H1 (cell line): ENCODE measurements around the gene VWA3B. TPM values are rescaled to one million over a fixed set of nuclear protein-coding genes. Genes with fewer than 3 reads are reported as not detected.

Experiments used
- BACH1 ChIP-seq: IDR thresholded peaks from 2 replicates; pipeline ENCODE4 v1.6.1; 2012; ENCODE audit warnings: low read length, improper control_type of control experiment
- CBX8 ChIP-seq: fragments of 300-800, 300-1000 bp; sonication (generic); IDR thresholded peaks from 2 replicates; pipeline ENCODE4 v1.7.1; 2016; ENCODE audit warnings: low read depth, low read length, borderline replicate concordance
- CTBP2 ChIP-seq: IDR thresholded peaks from 2 replicates; pipeline ENCODE4 v1.7.0; 2011; ENCODE audit warnings: borderline replicate concordance, mild to moderate bottlenecking, moderate library complexity, mixed read lengths, low read length; ENCODE audit not compliant: insufficient read depth, insufficient read length
- KDM5A ChIP-seq: fragments of 200-600 bp; IDR thresholded peaks from 2 replicates; pipeline ENCODE4 v1.7.1; 2012; ENCODE audit warnings: mild to moderate bottlenecking, low read length, inconsistent platforms, mixed read lengths
- RAD21 ChIP-seq, 2 experiments: IDR thresholded peaks in 1 of 2; conservative IDR thresholded peaks in 1 of 2; 2 replicates each; pipeline ENCODE4 v1.6.1; 2011; ENCODE audit warnings: low read depth in 2 of 2, low read length in 2 of 2, improper control_type of control experiment in 1 of 2, inconsistent platforms in 1 of 2, mild to moderate bottlenecking in 1 of 2, moderate library complexity in 1 of 2
- RXRA ChIP-seq: IDR thresholded peaks from 2 replicates; pipeline ENCODE4 v1.6.1; 2011; ENCODE audit warnings: low read depth, mild to moderate bottlenecking, low read length, moderate library complexity; ENCODE audit not compliant: insufficient read depth
- SP2 ChIP-seq: IDR thresholded peaks from 2 replicates; pipeline ENCODE4 v1.6.1; 2012; ENCODE audit warnings: mild to moderate bottlenecking, low read length, inconsistent platforms
- SP4 ChIP-seq: IDR thresholded peaks from 2 replicates; pipeline ENCODE4 v1.6.1; 2012; ENCODE audit warnings: low read length, inconsistent platforms
- YY1 ChIP-seq: IDR thresholded peaks from 2 replicates; pipeline ENCODE4 v1.6.1; 2011; ENCODE audit warnings: low read depth, mild to moderate bottlenecking, low read length
- polyA plus RNA-seq, 7 experiments: library from polyadenylated mRNA; depleted of rRNA in 3 of 7; stranded (reverse) in 5 of 7; unstranded in 2 of 7; fragments of >200 nt in 5 of 7; fragments of 200-250 nt in 2 of 7; gene quantifications; 1 replicate in 5 of 7; 2 replicates in 1 of 7; 4 replicates in 1 of 7; pipeline versions ENCODE4 v1.2.1 to v1.2.3, GENCODE V29; 2011 to 2013; ENCODE audit warnings: missing spikeins in 2 of 7, mixed read lengths in 2 of 7
- total RNA-seq: library from RNA; stranded (reverse); fragmentation: NEBNext Ultra II Directional; extraction: Animal tissue kit (Norgen Biotek cat#: 25700); gene quantifications from 2 replicates; pipeline ENCODE4 v1.2.1, GENCODE V29; 2021
- TF ChIP-seq, protein P1 (sequence below): fragments of 300-600 bp; sonication (generic); IDR thresholded peaks from 2 replicates; pipeline ENCODE4 v1.7.1; 2012; ENCODE audit warnings: low read length, moderate library complexity, mild to moderate bottlenecking, inconsistent platforms; ENCODE audit not compliant: insufficient replicate concordance

Gene VWA3B
- total and polyA plus RNA-seq, 2 of the 8 experiments (the other 6 are each of a cell fraction or from before 2014, with no cell fraction given), result not detected

DNA sequence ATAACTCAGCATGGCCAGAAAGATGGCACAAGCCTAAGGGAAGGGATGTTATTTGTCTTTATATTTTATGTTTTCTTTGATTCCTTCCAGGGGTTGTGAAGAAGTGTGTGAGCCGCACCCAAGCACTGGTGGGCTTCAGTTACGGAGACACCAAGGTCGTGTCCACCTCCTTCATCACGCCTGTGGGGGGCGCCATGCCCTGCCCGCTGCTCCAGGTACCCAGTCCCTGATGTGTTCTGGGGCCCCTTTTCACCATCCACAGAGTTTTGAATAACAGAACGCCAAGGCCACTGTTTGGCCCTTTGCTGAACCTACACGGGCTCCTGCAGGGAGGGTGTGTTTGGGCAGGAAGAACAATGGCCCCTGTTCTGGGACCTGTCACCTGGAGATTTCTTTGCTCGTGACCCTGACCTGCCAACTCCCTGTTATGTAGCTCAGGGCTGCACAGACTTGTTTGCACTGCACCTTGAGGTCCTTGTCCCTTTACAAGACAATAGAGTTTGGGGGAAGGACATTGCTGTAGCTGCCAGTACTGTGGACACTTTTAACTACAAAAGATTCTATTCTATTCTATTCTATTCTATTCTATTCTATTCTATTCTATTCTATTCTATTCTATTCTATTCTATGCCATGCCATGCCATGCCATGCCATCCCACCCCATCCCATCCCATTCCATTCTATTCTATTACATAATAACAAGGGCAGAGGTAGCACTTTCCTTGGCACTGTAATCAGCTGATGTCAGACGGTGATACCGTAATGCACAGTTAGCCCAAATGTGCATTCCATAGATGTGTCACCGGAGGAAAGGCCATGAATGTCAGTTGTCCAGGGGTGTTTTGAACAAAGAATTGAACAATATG, 211.1 kb downstream of the VWA3B start (continued):
- TF ChIP-seq, protein P1, sequence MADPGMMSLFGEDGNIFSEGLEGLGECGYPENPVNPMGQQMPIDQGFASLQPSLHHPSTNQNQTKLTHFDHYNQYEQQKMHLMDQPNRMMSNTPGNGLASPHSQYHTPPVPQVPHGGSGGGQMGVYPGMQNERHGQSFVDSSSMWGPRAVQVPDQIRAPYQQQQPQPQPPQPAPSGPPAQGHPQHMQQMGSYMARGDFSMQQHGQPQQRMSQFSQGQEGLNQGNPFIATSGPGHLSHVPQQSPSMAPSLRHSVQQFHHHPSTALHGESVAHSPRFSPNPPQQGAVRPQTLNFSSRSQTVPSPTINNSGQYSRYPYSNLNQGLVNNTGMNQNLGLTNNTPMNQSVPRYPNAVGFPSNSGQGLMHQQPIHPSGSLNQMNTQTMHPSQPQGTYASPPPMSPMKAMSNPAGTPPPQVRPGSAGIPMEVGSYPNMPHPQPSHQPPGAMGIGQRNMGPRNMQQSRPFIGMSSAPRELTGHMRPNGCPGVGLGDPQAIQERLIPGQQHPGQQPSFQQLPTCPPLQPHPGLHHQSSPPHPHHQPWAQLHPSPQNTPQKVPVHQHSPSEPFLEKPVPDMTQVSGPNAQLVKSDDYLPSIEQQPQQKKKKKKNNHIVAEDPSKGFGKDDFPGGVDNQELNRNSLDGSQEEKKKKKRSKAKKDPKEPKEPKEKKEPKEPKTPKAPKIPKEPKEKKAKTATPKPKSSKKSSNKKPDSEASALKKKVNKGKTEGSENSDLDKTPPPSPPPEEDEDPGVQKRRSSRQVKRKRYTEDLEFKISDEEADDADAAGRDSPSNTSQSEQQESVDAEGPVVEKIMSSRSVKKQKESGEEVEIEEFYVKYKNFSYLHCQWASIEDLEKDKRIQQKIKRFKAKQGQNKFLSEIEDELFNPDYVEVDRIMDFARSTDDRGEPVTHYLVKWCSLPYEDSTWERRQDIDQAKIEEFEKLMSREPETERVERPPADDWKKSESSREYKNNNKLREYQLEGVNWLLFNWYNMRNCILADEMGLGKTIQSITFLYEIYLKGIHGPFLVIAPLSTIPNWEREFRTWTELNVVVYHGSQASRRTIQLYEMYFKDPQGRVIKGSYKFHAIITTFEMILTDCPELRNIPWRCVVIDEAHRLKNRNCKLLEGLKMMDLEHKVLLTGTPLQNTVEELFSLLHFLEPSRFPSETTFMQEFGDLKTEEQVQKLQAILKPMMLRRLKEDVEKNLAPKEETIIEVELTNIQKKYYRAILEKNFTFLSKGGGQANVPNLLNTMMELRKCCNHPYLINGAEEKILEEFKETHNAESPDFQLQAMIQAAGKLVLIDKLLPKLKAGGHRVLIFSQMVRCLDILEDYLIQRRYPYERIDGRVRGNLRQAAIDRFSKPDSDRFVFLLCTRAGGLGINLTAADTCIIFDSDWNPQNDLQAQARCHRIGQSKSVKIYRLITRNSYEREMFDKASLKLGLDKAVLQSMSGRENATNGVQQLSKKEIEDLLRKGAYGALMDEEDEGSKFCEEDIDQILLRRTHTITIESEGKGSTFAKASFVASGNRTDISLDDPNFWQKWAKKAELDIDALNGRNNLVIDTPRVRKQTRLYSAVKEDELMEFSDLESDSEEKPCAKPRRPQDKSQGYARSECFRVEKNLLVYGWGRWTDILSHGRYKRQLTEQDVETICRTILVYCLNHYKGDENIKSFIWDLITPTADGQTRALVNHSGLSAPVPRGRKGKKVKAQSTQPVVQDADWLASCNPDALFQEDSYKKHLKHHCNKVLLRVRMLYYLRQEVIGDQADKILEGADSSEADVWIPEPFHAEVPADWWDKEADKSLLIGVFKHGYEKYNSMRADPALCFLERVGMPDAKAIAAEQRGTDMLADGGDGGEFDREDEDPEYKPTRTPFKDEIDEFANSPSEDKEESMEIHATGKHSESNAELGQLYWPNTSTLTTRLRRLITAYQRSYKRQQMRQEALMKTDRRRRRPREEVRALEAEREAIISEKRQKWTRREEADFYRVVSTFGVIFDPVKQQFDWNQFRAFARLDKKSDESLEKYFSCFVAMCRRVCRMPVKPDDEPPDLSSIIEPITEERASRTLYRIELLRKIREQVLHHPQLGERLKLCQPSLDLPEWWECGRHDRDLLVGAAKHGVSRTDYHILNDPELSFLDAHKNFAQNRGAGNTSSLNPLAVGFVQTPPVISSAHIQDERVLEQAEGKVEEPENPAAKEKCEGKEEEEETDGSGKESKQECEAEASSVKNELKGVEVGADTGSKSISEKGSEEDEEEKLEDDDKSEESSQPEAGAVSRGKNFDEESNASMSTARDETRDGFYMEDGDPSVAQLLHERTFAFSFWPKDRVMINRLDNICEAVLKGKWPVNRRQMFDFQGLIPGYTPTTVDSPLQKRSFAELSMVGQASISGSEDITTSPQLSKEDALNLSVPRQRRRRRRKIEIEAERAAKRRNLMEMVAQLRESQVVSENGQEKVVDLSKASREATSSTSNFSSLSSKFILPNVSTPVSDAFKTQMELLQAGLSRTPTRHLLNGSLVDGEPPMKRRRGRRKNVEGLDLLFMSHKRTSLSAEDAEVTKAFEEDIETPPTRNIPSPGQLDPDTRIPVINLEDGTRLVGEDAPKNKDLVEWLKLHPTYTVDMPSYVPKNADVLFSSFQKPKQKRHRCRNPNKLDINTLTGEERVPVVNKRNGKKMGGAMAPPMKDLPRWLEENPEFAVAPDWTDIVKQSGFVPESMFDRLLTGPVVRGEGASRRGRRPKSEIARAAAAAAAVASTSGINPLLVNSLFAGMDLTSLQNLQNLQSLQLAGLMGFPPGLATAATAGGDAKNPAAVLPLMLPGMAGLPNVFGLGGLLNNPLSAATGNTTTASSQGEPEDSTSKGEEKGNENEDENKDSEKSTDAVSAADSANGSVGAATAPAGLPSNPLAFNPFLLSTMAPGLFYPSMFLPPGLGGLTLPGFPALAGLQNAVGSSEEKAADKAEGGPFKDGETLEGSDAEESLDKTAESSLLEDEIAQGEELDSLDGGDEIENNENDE, result no peak
- TF ChIP-seq CBX8 (no peak), KDM5A (no peak), RAD21 (IDR thresholded peaks at IDR 0.05 in 1 of 2, conservative IDR thresholded peaks at IDR 0.05 in 1 of 2; ENCODE audit: low read depth in 2 of 2, low read length in 2 of 2) (peak; percentile 62 to 71), YY1 (no peak), RXRA (no peak), CTBP2 (no peak), BACH1 (no peak), SP2 (no peak), SP4 (no peak)
